Measurements from ENCODE around the gene EFHD1.
"Not testable (repeated sequence)": the region's sequence is repeated elsewhere in the genome, so short reads cannot be mapped to it uniquely, and the experiment has no call there.

Gene EFHD1

GRCh38 chr2:232697059-232697806 lies 63.8 kb downstream of the EFHD1 start, which contains the start of gene GIGYF2:
Gene GIGYF2 (plus strand): TSS chr2:232697331. CDS start chr2:232735198, 37,867 bp downstream.
- H3K27ac ChIP-seq (ENCODE audit: low read length) = peak within 1 kb of the TSS; percentile 72
- peak within 1 kb of the TSS; percentile 94 to 97 for H3K9ac ChIP-seq (ENCODE audit: low read length in 2 of 2)
- peak within 1 kb of the TSS; percentile 88 to 96 for H3K4me3 ChIP-seq (ENCODE audit: low read length in 2 of 2)
- H3K27me3 ChIP-seq (ENCODE audit: control insufficient read depth in 1 of 2, insufficient read depth in 2 of 2, low read length in 2 of 2) = no peaks in the 10 kb centered on the region
- H3K4me1 ChIP-seq (ENCODE audit: control insufficient read depth, insufficient read depth, low read length) = peaks cover 16% of the 10 kb centered on the region
- no peaks in the 10 kb centered on the region for H3K36me3 ChIP-seq (ENCODE audit: control insufficient read depth in 2 of 2, insufficient read depth in 2 of 2, low read length in 2 of 2)
- no peaks in the 10 kb centered on the region for H3K9me3 ChIP-seq (ENCODE audit: control insufficient read depth in 2 of 2, low read length in 2 of 2)

- Histone ChIP-seq H3K9ac (ENCODE audit: low read length in 2 of 2) (peak overlapping the region; percentile 94 to 97), H3K27ac (ENCODE audit: low read length) (peak overlapping the region; percentile 72), H3K36me3 (ENCODE audit: control insufficient read depth in 2 of 2, insufficient read depth in 2 of 2, low read length in 2 of 2) (no peaks in the 10 kb centered on the region), H3K9me3 (ENCODE audit: control insufficient read depth in 2 of 2, low read length in 2 of 2) (no peaks in the 10 kb centered on the region), H3K27me3 (ENCODE audit: control insufficient read depth in 1 of 2, insufficient read depth in 2 of 2, low read length in 2 of 2) (no peaks in the 10 kb centered on the region), H3K4me1 (ENCODE audit: control insufficient read depth, insufficient read depth, low read length) (peaks cover 16% of the 10 kb centered on the region), H3K4me3 (ENCODE audit: low read length in 2 of 2) (peak overlapping the region; percentile 88 to 96)
Measured at GRCh38 chr2:232697807-232698110, 64.4 kb downstream of the EFHD1 start.

GRCh38 chr2:232698556-232699091 lies 65.2 kb downstream of the EFHD1 start:
- Histone ChIP-seq H3K27me3 (ENCODE audit: control insufficient read depth in 1 of 2, insufficient read depth in 2 of 2, low read length in 2 of 2) (no peaks in the 10 kb centered on the region), H3K27ac (ENCODE audit: low read length) (no peak overlapping the region), H3K9ac (ENCODE audit: low read length in 2 of 2) (peak overlapping the region in 1 of 2 donors; percentile 97), H3K36me3 (ENCODE audit: control insufficient read depth in 2 of 2, insufficient read depth in 2 of 2, low read length in 2 of 2) (peaks cover under 1 to 1% of the 10 kb centered on the region in 2 donors), H3K9me3 (ENCODE audit: control insufficient read depth in 2 of 2, low read length in 2 of 2) (no peaks in the 10 kb centered on the region), H3K4me3 (ENCODE audit: low read length in 2 of 2) (peak overlapping the region; percentile 88 to 96), H3K4me1 (ENCODE audit: control insufficient read depth, insufficient read depth, low read length) (peaks cover 16% of the 10 kb centered on the region)

- no peak overlapping the region for H3K9ac ChIP-seq (ENCODE audit: low read length in 2 of 2)
- no peaks in the 10 kb centered on the region for H3K9me3 ChIP-seq (ENCODE audit: control insufficient read depth in 2 of 2, low read length in 2 of 2)
- peak overlapping the region; percentile 88 to 96 for H3K4me3 ChIP-seq (ENCODE audit: low read length in 2 of 2)
- H3K4me1 ChIP-seq (ENCODE audit: control insufficient read depth, insufficient read depth, low read length) = peaks cover 16% of the 10 kb centered on the region
- H3K27me3 ChIP-seq (ENCODE audit: control insufficient read depth in 1 of 2, insufficient read depth in 2 of 2, low read length in 2 of 2) = no peaks in the 10 kb centered on the region
- H3K27ac ChIP-seq (ENCODE audit: low read length) = no peak overlapping the region
- H3K36me3 ChIP-seq (ENCODE audit: control insufficient read depth in 2 of 2, insufficient read depth in 2 of 2, low read length in 2 of 2) = peaks cover 4 to 5% of the 10 kb centered on the region in 2 donors
Measured at GRCh38 chr2:232699110-232699509, 65.7 kb downstream of the EFHD1 start.

- Histone ChIP-seq H3K4me1 (ENCODE audit: control insufficient read depth, insufficient read depth, low read length) (peaks cover 16% of the 10 kb centered on the region), H3K9me3 (ENCODE audit: control insufficient read depth in 2 of 2, low read length in 2 of 2) (no peaks in the 10 kb centered on the region), H3K36me3 (ENCODE audit: control insufficient read depth in 2 of 2, insufficient read depth in 2 of 2, low read length in 2 of 2) (peaks cover 4 to 5% of the 10 kb centered on the region in 2 donors), H3K4me3 (ENCODE audit: low read length in 2 of 2) (no peak overlapping the region), H3K27me3 (ENCODE audit: control insufficient read depth in 1 of 2, insufficient read depth in 2 of 2, low read length in 2 of 2) (no peaks in the 10 kb centered on the region), H3K27ac (ENCODE audit: low read length) (no peak overlapping the region), H3K9ac (ENCODE audit: low read length in 2 of 2) (no peak overlapping the region)
Measured at GRCh38 chr2:232700154-232700553, 66.8 kb downstream of the EFHD1 start.

GRCh38 chr2:232707076-232707475 lies 73.7 kb downstream of the EFHD1 start:
- Histone ChIP-seq H3K4me3 (ENCODE audit: low read length in 2 of 2) (no peak overlapping the region), H3K4me1 (ENCODE audit: control insufficient read depth, insufficient read depth, low read length) (no peaks in the 10 kb centered on the region), H3K9me3 (ENCODE audit: control insufficient read depth in 2 of 2, low read length in 2 of 2) (no peaks in the 10 kb centered on the region), H3K36me3 (ENCODE audit: control insufficient read depth in 2 of 2, insufficient read depth in 2 of 2, low read length in 2 of 2) (peaks cover 10% of the 10 kb centered on the region in 2 donors), H3K27ac (ENCODE audit: low read length) (no peak overlapping the region), H3K27me3 (ENCODE audit: control insufficient read depth in 1 of 2, insufficient read depth in 2 of 2, low read length in 2 of 2) (no peaks in the 10 kb centered on the region), H3K9ac (ENCODE audit: low read length in 2 of 2) (no peak overlapping the region)

GRCh38 chr2:232713505-232713904 lies 80.1 kb downstream of the EFHD1 start:
- H3K27ac ChIP-seq (ENCODE audit: low read length) = no peak overlapping the region
- no peak overlapping the region for H3K9ac ChIP-seq (ENCODE audit: low read length in 2 of 2)
- H3K27me3 ChIP-seq (ENCODE audit: control insufficient read depth in 1 of 2, insufficient read depth in 2 of 2, low read length in 2 of 2) = no peaks in the 10 kb centered on the region
- H3K4me3 ChIP-seq (ENCODE audit: low read length in 2 of 2) = no peak overlapping the region
- H3K9me3 ChIP-seq (ENCODE audit: control insufficient read depth in 2 of 2, low read length in 2 of 2) = no peaks in the 10 kb centered on the region
- peaks cover 0 to 8% of the 10 kb centered on the region in 2 donors for H3K36me3 ChIP-seq (ENCODE audit: control insufficient read depth in 2 of 2, insufficient read depth in 2 of 2, low read length in 2 of 2)
- no peaks in the 10 kb centered on the region for H3K4me1 ChIP-seq (ENCODE audit: control insufficient read depth, insufficient read depth, low read length)

GRCh38 chr2:232714969-232715368 lies 81.6 kb downstream of the EFHD1 start:
- Histone ChIP-seq H3K27ac (ENCODE audit: low read length) (no peak overlapping the region), H3K27me3 (ENCODE audit: control insufficient read depth in 1 of 2, insufficient read depth in 2 of 2, low read length in 2 of 2) (no peaks in the 10 kb centered on the region), H3K9me3 (ENCODE audit: control insufficient read depth in 2 of 2, low read length in 2 of 2) (no peaks in the 10 kb centered on the region), H3K36me3 (ENCODE audit: control insufficient read depth in 2 of 2, insufficient read depth in 2 of 2, low read length in 2 of 2) (peaks cover 0 to 8% of the 10 kb centered on the region in 2 donors), H3K4me1 (ENCODE audit: control insufficient read depth, insufficient read depth, low read length) (no peaks in the 10 kb centered on the region), H3K9ac (ENCODE audit: low read length in 2 of 2) (no peak overlapping the region), H3K4me3 (ENCODE audit: low read length in 2 of 2) (no peak overlapping the region)

GRCh38 chr2:232720056-232720455 lies 86.7 kb downstream of the EFHD1 start:
- not testable (repeated sequence) for H3K4me1 ChIP-seq (ENCODE audit: control insufficient read depth, insufficient read depth, low read length); H3K9ac ChIP-seq (ENCODE audit: low read length in 2 of 2); H3K27ac ChIP-seq (ENCODE audit: low read length); H3K9me3 ChIP-seq (ENCODE audit: control insufficient read depth in 2 of 2, low read length in 2 of 2); H3K36me3 ChIP-seq (ENCODE audit: control insufficient read depth in 2 of 2, insufficient read depth in 2 of 2, low read length in 2 of 2); H3K27me3 ChIP-seq (ENCODE audit: control insufficient read depth in 1 of 2, insufficient read depth in 2 of 2, low read length in 2 of 2); H3K4me3 ChIP-seq (ENCODE audit: low read length in 2 of 2)

- no peak overlapping the region for H3K27ac ChIP-seq (ENCODE audit: low read length)
- no peak overlapping the region for H3K9ac ChIP-seq (ENCODE audit: low read length in 2 of 2)
- no peaks in the 10 kb centered on the region for H3K4me1 ChIP-seq (ENCODE audit: control insufficient read depth, insufficient read depth, low read length)
- H3K27me3 ChIP-seq (ENCODE audit: control insufficient read depth in 1 of 2, insufficient read depth in 2 of 2, low read length in 2 of 2) = no peaks in the 10 kb centered on the region
- no peaks in the 10 kb centered on the region for H3K9me3 ChIP-seq (ENCODE audit: control insufficient read depth in 2 of 2, low read length in 2 of 2)
- no peak overlapping the region for H3K4me3 ChIP-seq (ENCODE audit: low read length in 2 of 2)
- H3K36me3 ChIP-seq (ENCODE audit: control insufficient read depth in 2 of 2, insufficient read depth in 2 of 2, low read length in 2 of 2) = peaks cover 7 to 11% of the 10 kb centered on the region in 2 donors
Measured at GRCh38 chr2:232721261-232721660, 87.9 kb downstream of the EFHD1 start.

GRCh38 chr2:232721882-232722281 lies 88.5 kb downstream of the EFHD1 start:
- Histone ChIP-seq H3K27me3 (ENCODE audit: control insufficient read depth in 1 of 2, insufficient read depth in 2 of 2, low read length in 2 of 2) (no peaks in the 10 kb centered on the region), H3K4me3 (ENCODE audit: low read length in 2 of 2) (no peak overlapping the region), H3K36me3 (ENCODE audit: control insufficient read depth in 2 of 2, insufficient read depth in 2 of 2, low read length in 2 of 2) (peaks cover 7 to 11% of the 10 kb centered on the region in 2 donors), H3K9me3 (ENCODE audit: control insufficient read depth in 2 of 2, low read length in 2 of 2) (no peaks in the 10 kb centered on the region), H3K4me1 (ENCODE audit: control insufficient read depth, insufficient read depth, low read length) (no peaks in the 10 kb centered on the region), H3K27ac (ENCODE audit: low read length) (no peak overlapping the region), H3K9ac (ENCODE audit: low read length in 2 of 2) (no peak overlapping the region)

Data from stomach smooth muscle (tissue), 2 donors.